DOHH2 (cell line): ENCODE results near the gene SULT2B1.
"Not testable (repeated sequence)": the region's sequence is repeated elsewhere in the genome, so short reads cannot be mapped to it uniquely, and the experiment has no call there.

Source experiments
- H3F3A ChIP-seq: fragments of 200-600 bp; sonication (generic), shearing (Covaris generic); 2 replicates; pipeline ENCODE4 v1.6.0; 2016; ENCODE audit warnings: antibody characterized with exemption, mild to moderate bottlenecking; ENCODE audit not compliant: control insufficient read depth, insufficient read depth
- H3K27ac ChIP-seq: fragments of 200-600 bp; sonication (generic); 2 replicates; pipeline ENCODE4 v1.5.1; 2014; ENCODE audit warnings: low read depth, mild to moderate bottlenecking, low read length, moderate library complexity
- H3K27me3 ChIP-seq: fragments of 200-600 bp; sonication (generic); 2 replicates; pipeline ENCODE4 v1.6.1; 2014; ENCODE audit warnings: mild to moderate bottlenecking, low read length, mixed read lengths; ENCODE audit not compliant: control insufficient read depth
- H3K36me3 ChIP-seq: fragments of 200-600 bp; sonication (generic); 2 replicates; pipeline ENCODE4 v1.6.1; 2014; ENCODE audit warnings: mild to moderate bottlenecking, low read length, moderate library complexity, mixed read lengths; ENCODE audit not compliant: control insufficient read depth
- H3K4me1 ChIP-seq: fragments of 200-600 bp; sonication (generic); 2 replicates; pipeline ENCODE4 v1.6.1; 2014; ENCODE audit warnings: mild to moderate bottlenecking, low read length, mixed read lengths; ENCODE audit not compliant: control insufficient read depth
- H3K4me2 ChIP-seq: fragments of 200-600 bp; sonication (generic); 2 replicates; pipeline ENCODE4 v1.6.0; 2014; ENCODE audit warnings: mild to moderate bottlenecking, low read length, moderate library complexity
- H3K4me3 ChIP-seq: fragments of 200-600 bp; sonication (generic); 2 replicates; pipeline ENCODE4 v1.5.1; 2014; ENCODE audit warnings: mild to moderate bottlenecking, low read length, mixed read lengths
- H3K79me2 ChIP-seq: fragments of 200-600 bp; sonication (generic); 2 replicates; pipeline ENCODE4 v1.6.1; 2014; ENCODE audit warnings: mild to moderate bottlenecking, low read length, mixed read lengths; ENCODE audit not compliant: control insufficient read depth
- H3K9me2 ChIP-seq: fragments of 200-600 bp; sonication (generic); replicated peaks from 2 replicates; pipeline ENCODE4 v1.6.1; 2014; ENCODE audit warnings: mild to moderate bottlenecking, low read length, mixed read lengths; ENCODE audit not compliant: control insufficient read depth
- H3K9me3 ChIP-seq: fragments of 200-600 bp; sonication (generic); 2 replicates; pipeline ENCODE4 v1.6.1; 2014; ENCODE audit warnings: antibody characterized with exemption, low read length, mixed read lengths; ENCODE audit not compliant: control insufficient read depth, insufficient read depth
- H4K20me1 ChIP-seq: fragments of 200-600 bp; sonication (generic); 2 replicates; pipeline ENCODE4 v1.6.0; 2014; ENCODE audit warnings: low read depth, mild to moderate bottlenecking, antibody characterized with exemption, low read length, moderate library complexity; ENCODE audit not compliant: control insufficient read depth, insufficient read depth
- CTCF ChIP-seq: fragments of 200-600 bp; sonication (generic); IDR thresholded peaks from one replicate; pipeline ENCODE4 v1.5.1; 2014; ENCODE audit warnings: antibody characterized with exemption, mild to moderate bottlenecking, low read depth, low read length; ENCODE audit not compliant: poor library complexity, severe bottlenecking
- EZH2phosphoT487 ChIP-seq: fragments of 200-600 bp; sonication (generic); IDR thresholded peaks from 2 replicates; pipeline ENCODE4 v1.6.1; 2017; ENCODE audit warnings: borderline replicate concordance, mild to moderate bottlenecking, antibody characterized with exemption, low read length, moderate library complexity, mixed read lengths

The SULT2B1 gene

GRCh38 chr19:48575931-48576622 lies 24.1 kb downstream of the SULT2B1 start:
- H3K4me2 ChIP-seq, result no peak overlapping the region

GRCh38 chr19:48577908-48578307 lies 25.9 kb downstream of the SULT2B1 start:
- not testable (repeated sequence) for H3K4me2 ChIP-seq, H3K27ac ChIP-seq, H3K27me3 ChIP-seq, H3K79me2 ChIP-seq, H3F3A ChIP-seq, H3K4me3 ChIP-seq, H4K20me1 ChIP-seq, H3K4me1 ChIP-seq, H3K9me2 ChIP-seq, H3K36me3 ChIP-seq, H3K9me3 ChIP-seq

More at GRCh38 chr19:48575931-48576622, 24.1 kb downstream of the SULT2B1 start:
- H3K36me3 ChIP-seq, result no peaks in the 10 kb centered on the region
- TF ChIP-seq CTCF (no peak), EZH2phosphoT487 (no peak)
- no peaks in the 10 kb centered on the region for H3K79me2 ChIP-seq
- no peaks in the 10 kb centered on the region for H4K20me1 ChIP-seq
- peaks cover 5% of the 10 kb centered on the region; the same call in 1 of the 2 replicates for H3K4me1 ChIP-seq
- H3K27me3 ChIP-seq, result no peaks in the 10 kb centered on the region
- no peaks in the 10 kb centered on the region for H3K9me2 ChIP-seq
- no peak overlapping the region for H3K4me3 ChIP-seq
- H3F3A ChIP-seq, result no peaks in the 10 kb centered on the region
- no peak overlapping the region for H3K27ac ChIP-seq
- H3K9me3 ChIP-seq, result no peaks in the 10 kb centered on the region

- H3K4me3 ChIP-seq, result no peak overlapping the region
- H3K79me2 ChIP-seq, result no peaks in the 10 kb centered on the region
- peaks cover 7% of the 10 kb centered on the region for H3K4me1 ChIP-seq
- no peaks in the 10 kb centered on the region for H3K9me3 ChIP-seq
- H3K27ac ChIP-seq, result no peak overlapping the region
- H3K27me3 ChIP-seq, result no peaks in the 10 kb centered on the region
- no peaks in the 10 kb centered on the region for H3F3A ChIP-seq
- H4K20me1 ChIP-seq, result no peaks in the 10 kb centered on the region
- H3K36me3 ChIP-seq, result no peaks in the 10 kb centered on the region
- TF ChIP-seq EZH2phosphoT487, result no peak
- no peak for TF ChIP-seq CTCF
- no peak overlapping the region for H3K4me2 ChIP-seq
- H3K9me2 ChIP-seq, result no peaks in the 10 kb centered on the region
Observed at GRCh38 chr19:48578891-48579290, 26.9 kb downstream of the SULT2B1 start.

DNA sequence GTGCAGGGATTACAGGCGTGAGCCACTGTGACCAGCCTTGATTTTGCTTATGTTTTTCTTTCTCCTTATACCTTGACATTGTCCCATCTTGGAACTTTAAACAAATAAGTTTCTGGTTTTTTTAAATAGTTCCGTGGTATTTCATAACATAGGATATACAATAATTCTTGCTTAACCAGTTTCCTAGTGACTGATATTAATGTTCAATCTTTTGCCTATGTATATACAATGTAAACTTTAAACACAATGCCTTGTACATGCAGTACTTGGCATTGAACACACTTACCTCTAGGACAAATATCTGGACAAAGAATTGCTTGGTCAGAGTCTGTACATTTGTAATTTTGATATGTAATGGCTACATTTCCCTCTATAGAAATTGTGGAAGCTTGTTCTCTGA lies 30.2 kb downstream of the SULT2B1 start:
- TF ChIP-seq CTCF, result no peak
- H3K4me2 ChIP-seq, result no peak overlapping the region

More for the DNA sequence above, 30.2 kb downstream of the SULT2B1 start:
- Histone ChIP-seq H3K27ac (no peak overlapping the region), H3K4me3 (no peak overlapping the region), H3K9me2 (no peaks in the 10 kb centered on the region), H3K9me3 (no peaks in the 10 kb centered on the region), H4K20me1 (no peaks in the 10 kb centered on the region), H3K79me2 (no peaks in the 10 kb centered on the region), H3K4me1 (peaks cover 5% of the 10 kb centered on the region), H3K36me3 (no peaks in the 10 kb centered on the region), H3F3A (no peaks in the 10 kb centered on the region), H3K27me3 (no peaks in the 10 kb centered on the region)
